GM21529 (cell line): Measurements from ENCODE around the gene EEF1B2.
"Not testable (repeated sequence)": the region's sequence is repeated elsewhere in the genome, so short reads cannot be mapped to it uniquely, and the experiment has no call there.

ENCODE experiments used
- ATAC-seq: cut with Tn5 transposase; IDR thresholded peaks from one replicate; pipeline ENCODE4 v1.9.1; 2021; ENCODE audit not compliant: unreplicated experiment

Gene EEF1B2

GRCh38 chr2:206159346-206160124, at the start of gene EEF1B2, which contains the start of gene NDUFS1:
TSS of gene EEF1B2 (plus strand) at chr2:206159895. CDS start at chr2:206159980, 85 bp downstream.
TSS of gene NDUFS1 (minus strand) at chr2:206159444. CDS start at chr2:206153678, 5,766 bp downstream.
- ATAC-seq = peak; percentile 86

- no peak for ATAC-seq
Observed at GRCh38 chr2:206112108-206112507, 47.6 kb upstream of the EEF1B2 start.

DNA sequence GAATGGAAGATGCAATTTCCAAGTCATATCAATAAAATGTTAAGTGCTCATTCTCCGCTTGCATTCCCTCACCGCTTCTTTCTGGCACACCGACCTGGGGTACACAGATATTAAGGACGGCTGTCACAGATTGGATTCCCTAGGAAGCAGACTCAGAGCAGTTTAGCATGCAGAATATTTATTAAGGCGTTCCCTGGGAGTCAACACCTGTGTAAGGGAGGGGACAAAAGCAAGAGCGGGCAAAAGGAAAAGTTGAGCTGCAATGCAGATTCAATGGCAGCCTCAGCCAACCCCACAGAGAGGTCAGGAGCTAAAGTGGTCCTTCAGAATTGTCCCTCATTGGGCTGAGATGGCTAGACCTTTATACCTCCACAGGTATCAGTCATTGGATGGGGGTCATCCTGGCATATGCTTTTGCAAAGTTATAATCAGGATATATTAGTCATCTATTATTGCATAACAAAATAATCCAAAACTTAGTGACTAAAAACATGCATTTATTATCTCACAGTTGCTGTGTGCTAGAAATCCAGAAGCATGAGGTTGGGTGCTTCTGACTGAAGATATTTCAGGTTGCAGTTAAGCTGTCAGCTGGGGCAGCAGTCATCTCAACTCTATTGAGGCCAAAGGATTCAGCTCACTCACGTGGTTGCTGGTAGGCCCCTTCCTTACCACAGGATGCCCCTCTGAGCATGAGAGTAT, 46.7 kb upstream of the EEF1B2 start:
- ATAC-seq = no peak

DNA sequence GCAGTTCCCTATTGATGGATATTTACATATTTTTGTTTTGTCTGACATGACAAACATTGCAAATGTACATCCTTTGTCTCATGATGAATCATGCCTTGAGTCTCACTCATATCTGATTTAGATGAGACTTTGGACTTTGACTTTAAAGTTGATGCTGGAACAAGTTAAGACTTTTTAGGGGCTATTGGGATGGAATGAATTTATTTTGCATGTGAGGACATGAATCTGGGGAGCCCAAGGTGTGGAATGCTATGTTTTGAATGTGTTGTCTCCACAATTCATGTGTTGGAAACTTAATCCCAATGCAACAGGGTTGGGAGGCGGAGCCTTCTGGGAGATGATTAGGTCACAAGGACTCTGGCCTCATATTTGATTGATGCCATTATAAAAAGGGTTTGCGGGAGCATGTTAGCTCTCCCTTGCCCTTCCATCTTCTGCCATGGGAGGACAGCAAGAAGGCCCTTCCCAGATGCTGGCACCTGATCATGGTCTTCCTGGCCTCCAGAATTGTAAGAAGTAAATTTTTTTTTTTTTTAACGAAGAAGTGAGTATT, 44.6 kb upstream of the EEF1B2 start:
- no peak for ATAC-seq

- no peak for ATAC-seq
Observed at GRCh38 chr2:206116278-206116677, 43.4 kb upstream of the EEF1B2 start.

- not testable (repeated sequence) for ATAC-seq
Observed at GRCh38 chr2:206122569-206122968, 37.1 kb upstream of the EEF1B2 start.

GRCh38 chr2:206125901-206126300, 33.8 kb upstream of the EEF1B2 start:
- no peak for ATAC-seq

GRCh38 chr2:206127656-206128055, 32.0 kb upstream of the EEF1B2 start:
- no peak for ATAC-seq

DNA sequence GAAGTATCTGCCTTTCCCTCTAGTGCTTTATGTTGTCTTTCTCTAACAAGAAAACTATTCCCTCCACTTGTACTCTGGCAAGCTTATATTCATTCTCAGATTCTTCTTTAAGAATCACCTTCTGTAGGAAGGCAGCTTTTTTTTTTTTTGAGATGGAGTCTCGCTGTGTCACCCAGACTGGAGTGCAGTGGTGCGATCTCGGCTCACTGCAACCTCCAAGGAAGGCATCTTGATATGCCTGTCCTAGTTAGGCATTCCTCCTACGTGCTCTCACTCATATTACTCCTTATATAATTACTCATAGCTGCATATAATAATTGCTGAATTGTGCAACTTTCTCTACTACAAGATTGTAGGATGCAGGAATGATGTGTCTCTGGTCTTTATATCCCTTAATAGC, 16.2 kb upstream of the EEF1B2 start:
- ATAC-seq = no peak

- no peak for ATAC-seq
Observed at GRCh38 chr2:206144383-206144782, 15.3 kb upstream of the EEF1B2 start.

DNA sequence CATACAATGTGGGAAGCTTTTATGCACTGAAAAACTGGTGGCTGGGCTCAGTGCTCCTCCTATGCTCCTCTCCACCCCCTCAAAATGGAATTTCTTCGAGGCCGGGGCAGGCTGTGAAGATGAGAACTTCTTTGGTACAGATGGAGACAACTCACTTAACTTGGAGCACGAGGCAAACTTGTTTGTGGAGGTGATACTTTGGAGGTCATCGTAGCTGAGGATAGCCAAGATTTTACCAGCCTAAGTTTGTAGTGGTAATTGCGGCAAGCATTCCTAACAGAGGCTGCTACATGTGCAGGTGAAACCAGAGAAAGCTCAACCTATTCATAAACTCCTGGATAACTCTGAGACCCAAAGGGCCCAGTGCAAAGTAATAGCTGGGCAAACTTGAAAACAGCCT, 14.0 kb upstream of the EEF1B2 start:
- no peak for ATAC-seq

GRCh38 chr2:206149330-206149729, 10.4 kb upstream of the EEF1B2 start:
- ATAC-seq = no peak

GRCh38 chr2:206150168-206150567, 9.5 kb upstream of the EEF1B2 start:
- ATAC-seq = no peak

DNA sequence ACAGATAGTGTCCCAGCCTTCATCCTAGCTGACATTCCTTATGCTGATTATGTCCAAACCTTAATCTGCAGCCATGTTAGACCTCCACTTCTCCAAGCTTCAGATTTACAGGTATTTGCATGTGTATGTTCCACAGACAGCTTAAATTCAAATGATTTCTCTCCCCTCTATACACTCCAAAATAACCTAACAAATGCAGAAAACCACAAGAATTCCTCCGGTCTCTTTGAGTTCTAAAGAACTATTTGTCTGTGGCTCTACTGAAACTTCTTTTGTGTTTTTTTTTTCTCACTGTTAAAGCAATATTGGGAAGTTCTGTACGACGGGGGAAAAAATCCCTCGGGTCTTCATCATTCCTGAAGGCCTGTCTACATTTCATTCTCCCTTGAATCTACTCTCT, 9.1 kb upstream of the EEF1B2 start:
- ATAC-seq = no peak

DNA sequence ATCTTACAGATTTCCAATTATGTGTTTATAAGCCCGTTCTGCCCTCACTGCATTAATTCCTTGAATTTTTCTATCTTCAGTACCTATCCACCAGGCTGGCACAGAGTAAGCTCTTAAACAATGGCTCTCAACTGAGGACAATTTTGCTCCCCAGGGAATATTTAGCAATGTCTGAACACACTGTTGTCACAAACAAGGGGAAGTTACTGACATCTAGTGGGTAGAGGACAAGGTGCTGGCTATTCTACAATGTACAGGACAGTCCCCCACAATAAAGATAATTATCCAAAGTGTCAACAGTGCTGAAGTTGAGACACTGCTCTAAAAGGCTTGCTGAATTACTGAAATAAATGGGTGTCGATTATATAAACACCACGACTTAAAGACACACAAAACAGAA, 5.5 kb upstream of the EEF1B2 start:
- ATAC-seq = peak; percentile 55

DNA sequence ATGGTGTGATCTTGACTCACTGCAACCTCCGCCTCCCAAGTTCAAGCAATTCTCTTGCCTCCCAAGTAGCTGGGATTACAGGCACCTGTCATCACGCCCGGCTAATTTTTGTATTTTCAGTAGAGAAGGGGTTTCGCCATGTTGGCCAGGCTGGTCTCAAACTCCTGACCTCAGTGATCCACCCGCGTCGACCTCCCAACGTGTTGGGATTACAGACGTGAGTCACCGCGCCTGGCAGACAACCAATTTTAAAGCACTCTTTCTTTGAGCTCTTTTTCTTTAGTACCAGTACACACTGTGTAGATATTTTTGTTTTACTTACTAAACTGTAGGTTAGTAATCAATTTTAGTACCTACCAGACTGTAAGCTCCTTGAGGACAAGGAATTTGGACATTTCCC, 2.7 kb upstream of the EEF1B2 start:
- not testable (repeated sequence) for ATAC-seq

DNA sequence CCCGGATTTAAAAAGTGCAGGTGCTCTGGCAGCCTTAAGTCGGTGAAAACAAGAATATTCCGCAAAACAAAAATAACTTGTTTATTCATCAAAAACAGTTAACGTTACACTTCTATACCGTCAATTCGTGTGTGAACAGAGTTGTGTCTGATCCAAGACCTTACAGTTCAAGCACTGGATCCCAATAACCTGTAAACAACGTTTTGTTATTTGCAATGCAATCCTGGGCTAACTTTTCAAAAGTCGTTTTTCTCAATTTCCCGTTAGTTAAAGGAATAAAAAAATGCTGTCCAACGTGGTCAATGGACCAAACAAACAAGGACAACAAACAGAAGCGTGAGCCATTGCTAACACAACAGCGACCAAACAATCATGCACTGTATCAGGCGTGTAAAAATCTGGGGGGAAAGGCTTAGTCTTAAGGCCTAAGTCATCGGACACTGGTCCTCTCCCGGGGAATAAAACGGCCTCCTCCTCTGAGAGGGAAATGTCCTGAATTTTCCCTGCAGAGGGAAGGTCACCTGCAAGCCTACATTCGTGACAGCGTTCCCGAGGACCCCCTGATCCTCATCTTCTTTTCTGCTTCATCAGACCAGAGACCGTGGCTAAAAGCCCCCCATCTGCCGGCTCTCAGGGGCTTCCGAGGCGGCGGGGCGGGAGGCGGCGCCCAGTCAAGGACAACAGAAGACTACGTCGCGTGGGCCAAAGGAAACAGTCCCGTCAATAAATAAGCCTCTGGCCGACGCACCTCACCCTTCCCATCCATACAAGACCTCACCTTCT, 941 bp upstream of the EEF1B2 start:
- ATAC-seq = peak; percentile 15

GRCh38 chr2:206160125-206160806, 571 bp downstream of the EEF1B2 start:
- ATAC-seq = no peak

- no peak for ATAC-seq
Observed at GRCh38 chr2:206160807-206161179, 1.1 kb downstream of the EEF1B2 start.

GRCh38 chr2:206162401-206162800, 2.7 kb downstream of the EEF1B2 start:
- not testable (repeated sequence) for ATAC-seq
